Fibroblast of pulmonary artery (primary cell): ENCODE results near the gene NCOR2.

Source experiments
- DNase-seq: peaks from one replicate; pipeline ENCODE4 v3.0.0-alpha.2; 2010; ENCODE audit warnings: low read depth
- H3K4me3 ChIP-seq: replicated peaks from 2 replicates; pipeline ENCODE4 v1.5.1; 2011; ENCODE audit warnings: low read depth, mild to moderate bottlenecking, control low read depth, low read length, moderate library complexity
- CTCF ChIP-seq: IDR thresholded peaks from 2 replicates; pipeline ENCODE4 v1.5.1; 2011; ENCODE audit warnings: mild to moderate bottlenecking, control low read depth, low read length, inconsistent platforms; ENCODE audit errors: missing control alignments

NCOR2 gene

GRCh38 chr12:124523071-124523470 lies 44.3 kb downstream of the NCOR2 start:
- no peak for DNase-seq
- H3K4me3 ChIP-seq, result no peak overlapping the region
- no peak for TF ChIP-seq CTCF

DNA sequence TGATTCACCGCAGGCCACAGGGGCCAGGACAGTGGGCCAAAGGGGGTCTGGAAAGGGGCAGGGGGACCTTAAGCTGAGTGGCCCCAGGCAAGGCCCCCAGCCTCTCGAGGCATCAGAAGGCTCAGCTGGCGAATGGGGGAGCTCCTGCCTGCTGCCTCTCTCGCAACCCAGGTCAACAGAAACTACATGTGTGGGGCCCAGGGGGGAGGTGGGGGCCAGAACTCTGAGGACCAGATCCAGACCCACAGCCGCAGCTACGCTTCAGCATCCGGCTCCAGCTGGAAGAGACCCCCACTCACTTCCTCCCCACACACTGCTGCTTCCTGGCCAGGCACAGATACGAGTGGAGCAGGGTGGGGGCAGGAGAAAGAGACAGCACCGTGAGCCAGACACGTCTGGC lies 46.5 kb downstream of the NCOR2 start:
- no peak for DNase-seq
- H3K4me3 ChIP-seq, result no peak overlapping the region
- no peak for TF ChIP-seq CTCF

- no peak overlapping the region for H3K4me3 ChIP-seq
- TF ChIP-seq CTCF, result no peak
- peak; percentile 81 for DNase-seq
Measured at GRCh38 chr12:124520265-124520701, 47.1 kb downstream of the NCOR2 start.

DNA sequence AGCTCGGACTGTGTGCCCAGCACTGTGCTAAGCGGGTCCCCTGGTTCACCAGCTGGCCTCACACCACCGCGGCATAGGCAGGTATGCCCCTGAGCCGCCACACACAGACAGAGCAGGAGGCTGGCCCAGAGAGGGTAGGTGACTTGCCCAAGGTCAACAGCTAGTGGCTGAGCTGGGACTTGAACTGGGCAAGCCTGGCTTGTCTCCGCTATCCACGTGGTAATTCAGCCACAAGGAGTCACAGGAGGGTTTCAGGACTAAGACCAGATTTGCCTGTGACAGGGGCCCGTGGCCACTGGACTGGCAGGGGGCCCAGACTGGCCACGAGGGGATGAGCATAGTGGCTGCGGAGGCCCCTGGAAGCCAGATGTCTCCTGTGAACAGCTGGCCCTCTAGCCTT lies 47.7 kb downstream of the NCOR2 start:
- no peak for DNase-seq
- H3K4me3 ChIP-seq, result no peak overlapping the region
- TF ChIP-seq CTCF, result no peak

DNA sequence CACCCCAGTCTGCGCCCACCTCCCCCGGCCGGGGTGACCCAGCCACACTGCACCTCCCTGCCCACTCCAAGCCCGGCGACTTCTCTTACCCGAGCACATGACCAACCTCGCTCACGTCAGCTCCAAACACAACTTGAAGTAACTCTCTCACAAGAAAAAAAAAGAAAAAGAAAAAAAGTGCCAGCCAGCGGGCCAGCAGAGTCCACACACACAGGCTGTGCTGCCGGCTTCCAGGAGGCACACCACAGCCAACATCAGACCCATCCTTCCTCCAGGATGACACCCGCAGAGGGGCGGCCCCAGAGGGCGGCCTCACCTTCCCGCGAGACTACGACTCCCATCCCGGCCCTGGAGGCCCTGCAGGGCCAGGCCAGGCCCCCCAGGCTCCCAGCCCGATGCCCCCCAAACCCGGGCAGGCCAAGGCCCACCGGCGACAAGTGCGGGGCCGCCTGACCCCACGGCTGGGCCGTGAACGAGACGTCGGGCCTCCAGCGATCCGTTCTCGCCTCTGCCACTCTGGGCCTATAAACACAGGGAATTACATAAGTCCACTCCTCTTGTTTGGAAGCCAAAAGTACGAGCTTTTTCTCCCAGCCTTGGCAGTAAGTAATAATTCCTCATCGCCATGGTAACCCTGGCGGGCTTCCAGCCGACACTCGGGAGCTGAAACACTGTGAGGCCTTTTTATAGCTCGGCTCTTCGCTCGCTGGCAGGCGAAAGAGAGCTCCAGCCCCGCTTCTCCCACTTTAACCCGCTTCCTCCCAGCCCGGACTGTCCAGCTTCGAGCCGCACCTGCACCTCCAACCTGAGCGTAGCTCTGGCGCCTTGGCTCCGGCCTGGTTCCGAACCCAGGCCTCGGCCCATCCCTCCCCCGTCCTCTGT lies 49.1 kb downstream of the NCOR2 start:
- H3K4me3 ChIP-seq, result peak overlapping the region; percentile 56
- no peak for TF ChIP-seq CTCF
- DNase-seq, result peak; percentile 100
